Measurements from ENCODE around the gene PRDM16. TPM values are rescaled to one million over a fixed set of nuclear protein-coding genes. Genes with fewer than 3 reads are reported as not detected.
A peak's percentile ranks its signal among the peaks of the same experiment; 100 is the strongest.

PRDM16 gene
- total and polyA plus RNA-seq, 2 of the 13 experiments (the other 11 are each of a cell fraction or from before 2014, with no cell fraction given): 0.15 to 0.81 TPM

DNA sequence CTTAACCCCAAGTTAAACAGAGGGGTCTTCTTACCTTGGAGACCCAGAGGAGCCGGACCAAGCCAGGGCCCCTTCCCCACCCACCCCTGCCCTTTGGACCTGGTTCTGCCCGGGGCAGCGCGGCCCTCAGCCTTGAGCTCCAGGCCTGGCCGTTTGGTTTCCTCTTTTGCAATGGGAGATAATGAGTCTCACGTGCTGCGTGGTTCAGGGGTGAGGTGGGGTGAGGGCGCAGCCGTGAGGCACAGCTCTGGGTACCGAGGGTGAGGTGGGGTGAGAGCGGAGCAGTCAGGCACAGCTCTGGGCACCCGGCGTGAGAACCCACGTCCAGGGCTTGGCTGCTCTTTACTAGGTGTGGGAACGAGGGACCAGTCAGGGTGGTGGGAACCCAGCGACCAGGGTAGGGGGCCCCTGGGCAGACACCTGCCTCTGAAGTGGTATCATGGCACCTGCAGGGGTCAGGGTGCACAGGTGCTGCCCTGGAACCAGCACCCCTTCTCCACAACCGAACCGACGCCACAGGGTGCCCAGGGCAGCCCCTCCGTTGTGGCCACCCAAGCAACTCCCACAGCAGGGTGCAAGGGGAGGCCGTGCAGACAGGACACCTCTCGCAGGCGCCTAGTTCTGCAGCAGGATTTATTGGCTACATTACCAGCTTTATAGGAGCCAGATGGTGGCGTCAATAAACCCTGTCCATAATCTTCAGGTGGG, 182.2 kb downstream of the PRDM16 start (continued):
- no peak for TF ChIP-seq DBP (CRISPR knock-in tag; IDR thresholded peaks at IDR 0.05; ENCODE audit: not compliant biosample characterization)
- TF ChIP-seq ZNF772 (CRISPR knock-in tag; IDR thresholded peaks at IDR 0.05): no peak
- no peak for TF ChIP-seq ZBTB42 (CRISPR knock-in tag; IDR thresholded peaks at IDR 0.05)
- TF ChIP-seq ZNF629 (CRISPR knock-in tag; conservative IDR thresholded peaks at IDR 0.05): no peak
- TF ChIP-seq BRCA1 (CRISPR knock-in tag; IDR thresholded peaks at IDR 0.05): no peak
- TF ChIP-seq HCFC1 (IDR thresholded peaks at IDR 0.05; ENCODE audit: low read depth, low read length): no peak
- TF ChIP-seq ZNF431 (CRISPR knock-in tag; IDR thresholded peaks at IDR 0.05; ENCODE audit: borderline replicate concordance, low read depth): no peak
- TF ChIP-seq, protein P1, sequence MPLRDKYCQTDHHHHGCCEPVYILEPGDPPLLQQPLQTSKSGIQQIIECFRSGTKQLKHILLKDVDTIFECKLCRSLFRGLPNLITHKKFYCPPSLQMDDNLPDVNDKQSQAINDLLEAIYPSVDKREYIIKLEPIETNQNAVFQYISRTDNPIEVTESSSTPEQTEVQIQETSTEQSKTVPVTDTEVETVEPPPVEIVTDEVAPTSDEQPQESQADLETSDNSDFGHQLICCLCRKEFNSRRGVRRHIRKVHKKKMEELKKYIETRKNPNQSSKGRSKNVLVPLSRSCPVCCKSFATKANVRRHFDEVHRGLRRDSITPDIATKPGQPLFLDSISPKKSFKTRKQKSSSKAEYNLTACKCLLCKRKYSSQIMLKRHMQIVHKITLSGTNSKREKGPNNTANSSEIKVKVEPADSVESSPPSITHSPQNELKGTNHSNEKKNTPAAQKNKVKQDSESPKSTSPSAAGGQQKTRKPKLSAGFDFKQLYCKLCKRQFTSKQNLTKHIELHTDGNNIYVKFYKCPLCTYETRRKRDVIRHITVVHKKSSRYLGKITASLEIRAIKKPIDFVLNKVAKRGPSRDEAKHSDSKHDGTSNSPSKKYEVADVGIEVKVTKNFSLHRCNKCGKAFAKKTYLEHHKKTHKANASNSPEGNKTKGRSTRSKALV (CRISPR knock-in tag; IDR thresholded peaks at IDR 0.05): no peak
- TF ChIP-seq, protein P2, sequence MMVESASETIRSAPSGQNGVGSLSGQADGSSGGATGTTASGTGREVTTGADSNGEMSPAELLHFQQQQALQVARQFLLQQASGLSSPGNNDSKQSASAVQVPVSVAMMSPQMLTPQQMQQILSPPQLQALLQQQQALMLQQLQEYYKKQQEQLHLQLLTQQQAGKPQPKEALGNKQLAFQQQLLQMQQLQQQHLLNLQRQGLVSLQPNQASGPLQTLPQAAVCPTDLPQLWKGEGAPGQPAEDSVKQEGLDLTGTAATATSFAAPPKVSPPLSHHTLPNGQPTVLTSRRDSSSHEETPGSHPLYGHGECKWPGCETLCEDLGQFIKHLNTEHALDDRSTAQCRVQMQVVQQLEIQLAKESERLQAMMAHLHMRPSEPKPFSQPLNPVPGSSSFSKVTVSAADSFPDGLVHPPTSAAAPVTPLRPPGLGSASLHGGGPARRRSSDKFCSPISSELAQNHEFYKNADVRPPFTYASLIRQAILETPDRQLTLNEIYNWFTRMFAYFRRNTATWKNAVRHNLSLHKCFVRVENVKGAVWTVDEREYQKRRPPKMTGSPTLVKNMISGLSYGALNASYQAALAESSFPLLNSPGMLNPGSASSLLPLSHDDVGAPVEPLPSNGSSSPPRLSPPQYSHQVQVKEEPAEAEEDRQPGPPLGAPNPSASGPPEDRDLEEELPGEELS (CRISPR knock-in tag; IDR thresholded peaks at IDR 0.05): peak; percentile 41; the same call in 1 of the 2 replicates
- TF ChIP-seq ZFP37 (CRISPR knock-in tag; IDR thresholded peaks at IDR 0.05; ENCODE audit: borderline replicate concordance): no peak
- TF ChIP-seq ZMYM3 (CRISPR knock-in tag; IDR thresholded peaks at IDR 0.05): peak; percentile 52; the same call in 1 of the 2 replicates
- TF ChIP-seq ZNF263 (CRISPR knock-in tag; IDR thresholded peaks at IDR 0.05): peak; percentile 32; the same call in 1 of the 2 replicates
- TF ChIP-seq ZNF570 (CRISPR knock-in tag; IDR thresholded peaks at IDR 0.05; ENCODE audit: borderline replicate concordance): no peak
- TF ChIP-seq ZNF232 (CRISPR knock-in tag; IDR thresholded peaks at IDR 0.05; ENCODE audit: borderline replicate concordance): no peak
- TF ChIP-seq, protein P3, sequence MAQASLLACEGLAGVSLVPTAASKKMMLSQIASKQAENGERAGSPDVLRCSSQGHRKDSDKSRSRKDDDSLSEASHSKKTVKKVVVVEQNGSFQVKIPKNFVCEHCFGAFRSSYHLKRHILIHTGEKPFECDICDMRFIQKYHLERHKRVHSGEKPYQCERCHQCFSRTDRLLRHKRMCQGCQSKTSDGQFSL (CRISPR knock-in tag; IDR thresholded peaks at IDR 0.05): no peak
- no peak for TF ChIP-seq RNF2 (conservative IDR thresholded peaks at IDR 0.05; ENCODE audit: low read depth)
- TF ChIP-seq, protein P4, sequence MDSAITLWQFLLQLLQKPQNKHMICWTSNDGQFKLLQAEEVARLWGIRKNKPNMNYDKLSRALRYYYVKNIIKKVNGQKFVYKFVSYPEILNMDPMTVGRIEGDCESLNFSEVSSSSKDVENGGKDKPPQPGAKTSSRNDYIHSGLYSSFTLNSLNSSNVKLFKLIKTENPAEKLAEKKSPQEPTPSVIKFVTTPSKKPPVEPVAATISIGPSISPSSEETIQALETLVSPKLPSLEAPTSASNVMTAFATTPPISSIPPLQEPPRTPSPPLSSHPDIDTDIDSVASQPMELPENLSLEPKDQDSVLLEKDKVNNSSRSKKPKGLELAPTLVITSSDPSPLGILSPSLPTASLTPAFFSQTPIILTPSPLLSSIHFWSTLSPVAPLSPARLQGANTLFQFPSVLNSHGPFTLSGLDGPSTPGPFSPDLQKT (CRISPR knock-in tag; IDR thresholded peaks at IDR 0.05; ENCODE audit: borderline replicate concordance): no peak
- TF ChIP-seq TARDBP (CRISPR knock-in tag; IDR thresholded peaks at IDR 0.05): 0 out of 2 replicates have a peak, but pooled peaks have one; percentile 31
- TF ChIP-seq, protein P5, sequence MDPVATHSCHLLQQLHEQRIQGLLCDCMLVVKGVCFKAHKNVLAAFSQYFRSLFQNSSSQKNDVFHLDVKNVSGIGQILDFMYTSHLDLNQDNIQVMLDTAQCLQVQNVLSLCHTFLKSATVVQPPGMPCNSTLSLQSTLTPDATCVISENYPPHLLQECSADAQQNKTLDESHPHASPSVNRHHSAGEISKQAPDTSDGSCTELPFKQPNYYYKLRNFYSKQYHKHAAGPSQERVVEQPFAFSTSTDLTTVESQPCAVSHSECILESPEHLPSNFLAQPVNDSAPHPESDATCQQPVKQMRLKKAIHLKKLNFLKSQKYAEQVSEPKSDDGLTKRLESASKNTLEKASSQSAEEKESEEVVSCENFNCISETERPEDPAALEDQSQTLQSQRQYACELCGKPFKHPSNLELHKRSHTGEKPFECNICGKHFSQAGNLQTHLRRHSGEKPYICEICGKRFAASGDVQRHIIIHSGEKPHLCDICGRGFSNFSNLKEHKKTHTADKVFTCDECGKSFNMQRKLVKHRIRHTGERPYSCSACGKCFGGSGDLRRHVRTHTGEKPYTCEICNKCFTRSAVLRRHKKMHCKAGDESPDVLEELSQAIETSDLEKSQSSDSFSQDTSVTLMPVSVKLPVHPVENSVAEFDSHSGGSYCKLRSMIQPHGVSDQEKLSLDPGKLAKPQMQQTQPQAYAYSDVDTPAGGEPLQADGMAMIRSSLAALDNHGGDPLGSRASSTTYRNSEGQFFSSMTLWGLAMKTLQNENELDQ (CRISPR knock-in tag; IDR thresholded peaks at IDR 0.05; ENCODE audit: borderline replicate concordance): no peak
- TF ChIP-seq ZNF558 (CRISPR knock-in tag; IDR thresholded peaks at IDR 0.05; ENCODE audit: borderline replicate concordance): 0 out of 2 replicates have a peak, but pooled peaks have one; percentile 23
- TF ChIP-seq THAP11 (CRISPR knock-in tag; IDR thresholded peaks at IDR 0.05): no peak
